Fibroblast of lung (primary cell): Measurements from ENCODE around the gene ASTN1. TPM values are rescaled to one million over a fixed set of nuclear protein-coding genes. Genes with fewer than 3 reads are reported as not detected.

Experiments
- DNase-seq, 2 donors: peaks; one replicate each; pipeline versions ENCODE4 v3.0.0 to v3.0.0-alpha.2; 2010; ENCODE audit warnings: low read depth in 2 of 2
- H2AFZ ChIP-seq: 2 replicates; pipeline ENCODE4 v1.5.1; 2012; ENCODE audit warnings: low read length, control low read depth, inconsistent platforms
- H3K27ac ChIP-seq: 2 replicates; pipeline ENCODE4 v1.5.1; 2011; ENCODE audit warnings: low read length, control low read depth; ENCODE audit not compliant: insufficient read depth
- H3K27me3 ChIP-seq: 2 replicates; pipeline ENCODE4 v1.5.1; 2011; ENCODE audit warnings: mild to moderate bottlenecking, low read length; ENCODE audit not compliant: control insufficient read depth, insufficient read depth
- H3K36me3 ChIP-seq: 2 replicates; pipeline ENCODE4 v1.5.1; 2011; ENCODE audit warnings: low read length; ENCODE audit not compliant: control insufficient read depth, insufficient read depth
- H3K4me1 ChIP-seq: 2 replicates; pipeline ENCODE4 v1.5.1; 2011; ENCODE audit warnings: low read length; ENCODE audit not compliant: control insufficient read depth, insufficient read depth; ENCODE audit errors: extremely low read depth
- H3K4me2 ChIP-seq: 2 replicates; pipeline ENCODE4 v1.5.1; 2011; ENCODE audit warnings: low read length, control low read depth; ENCODE audit not compliant: insufficient read depth; ENCODE audit errors: extremely low read depth
- H3K4me3 ChIP-seq, 4 experiments: fragments of 200-600 bp in 1 of 4; sonication (generic) in 1 of 4; replicated peaks in 1 of 4; 2 replicates each; pipeline ENCODE4 v1.5.1; 2011 to 2016; ENCODE audit warnings: low read length in 4 of 4, low read depth in 3 of 4, mild to moderate bottlenecking in 3 of 4, control low read depth in 2 of 4, inconsistent platforms in 1 of 4, mixed read lengths in 1 of 4; ENCODE audit not compliant: insufficient read depth in 1 of 4; ENCODE audit errors: control extremely low read depth in 1 of 4
- H3K79me2 ChIP-seq: 2 replicates; pipeline ENCODE4 v1.5.1; 2012; ENCODE audit warnings: mild to moderate bottlenecking, low read length, inconsistent platforms; ENCODE audit not compliant: control insufficient read depth, insufficient read depth
- H3K9ac ChIP-seq: 2 replicates; pipeline ENCODE4 v1.5.1; 2011; ENCODE audit warnings: mild to moderate bottlenecking, low read length, control low read depth; ENCODE audit not compliant: insufficient read depth
- H3K9me3 ChIP-seq: 2 replicates; pipeline ENCODE4 v1.5.1; 2012; ENCODE audit warnings: low read depth, low read length; ENCODE audit not compliant: control insufficient read depth, insufficient read depth
- H4K20me1 ChIP-seq: 2 replicates; pipeline ENCODE4 v1.5.1; 2011; ENCODE audit warnings: low read length; ENCODE audit not compliant: control insufficient read depth, insufficient read depth; ENCODE audit errors: extremely low read depth
- EZH2 ChIP-seq: IDR thresholded peaks from 2 replicates; pipeline ENCODE4 v1.5.1; 2012; ENCODE audit warnings: low read length, control low read depth, mild to moderate bottlenecking; ENCODE audit errors: missing control alignments
- polyA plus RNA-seq, 2 donors: library from polyadenylated mRNA; depleted of rRNA in 1 of 2; stranded (reverse) in 1 of 2; unstranded in 1 of 2; fragments of >200 nt; gene quantifications; 2 replicates each; pipeline ENCODE4 v1.2.1, GENCODE V29; 2011 to 2012; ENCODE audit warnings: missing spikeins in 1 of 2
- total RNA-seq: library from RNA; depleted of rRNA; stranded (reverse); fragments of >200 nt; gene quantifications from 2 replicates; pipeline ENCODE4 v1.2.1, GENCODE V29; 2014
- TF ChIP-seq, protein P1 (sequence below), 2 donors: IDR thresholded peaks in 1 of 2; conservative IDR thresholded peaks in 1 of 2; 1 replicate in 1 of 2; 2 replicates in 1 of 2; pipeline ENCODE4 v1.5.1; 2011 to 2012; ENCODE audit warnings: low read length in 2 of 2, control low read depth in 1 of 2, inconsistent platforms in 1 of 2, low read depth in 1 of 2, mild to moderate bottlenecking in 1 of 2

The ASTN1 gene
- total and polyA plus RNA-seq, 2 donors (not counting 1 experiment from before 2014, with no cell fraction given): 0.06 to 0.17 TPM

GRCh38 chr1:176829261-176829660 is 335.3 kb downstream of the ASTN1 start:
- Histone ChIP-seq H3K27ac (no peak overlapping the region), H2AFZ (no peak overlapping the region), H3K9ac (no peak overlapping the region), H3K4me3 (no peak overlapping the region), H3K9me3 (no peaks in the 10 kb centered on the region), H3K79me2 (no peaks in the 10 kb centered on the region), H4K20me1 (no peaks in the 10 kb centered on the region), H3K36me3 (no peaks in the 10 kb centered on the region), H3K4me1 (no peaks in the 10 kb centered on the region), H3K27me3 (no peaks in the 10 kb centered on the region), H3K4me2 (no peak overlapping the region)
- TF ChIP-seq, protein P1, sequence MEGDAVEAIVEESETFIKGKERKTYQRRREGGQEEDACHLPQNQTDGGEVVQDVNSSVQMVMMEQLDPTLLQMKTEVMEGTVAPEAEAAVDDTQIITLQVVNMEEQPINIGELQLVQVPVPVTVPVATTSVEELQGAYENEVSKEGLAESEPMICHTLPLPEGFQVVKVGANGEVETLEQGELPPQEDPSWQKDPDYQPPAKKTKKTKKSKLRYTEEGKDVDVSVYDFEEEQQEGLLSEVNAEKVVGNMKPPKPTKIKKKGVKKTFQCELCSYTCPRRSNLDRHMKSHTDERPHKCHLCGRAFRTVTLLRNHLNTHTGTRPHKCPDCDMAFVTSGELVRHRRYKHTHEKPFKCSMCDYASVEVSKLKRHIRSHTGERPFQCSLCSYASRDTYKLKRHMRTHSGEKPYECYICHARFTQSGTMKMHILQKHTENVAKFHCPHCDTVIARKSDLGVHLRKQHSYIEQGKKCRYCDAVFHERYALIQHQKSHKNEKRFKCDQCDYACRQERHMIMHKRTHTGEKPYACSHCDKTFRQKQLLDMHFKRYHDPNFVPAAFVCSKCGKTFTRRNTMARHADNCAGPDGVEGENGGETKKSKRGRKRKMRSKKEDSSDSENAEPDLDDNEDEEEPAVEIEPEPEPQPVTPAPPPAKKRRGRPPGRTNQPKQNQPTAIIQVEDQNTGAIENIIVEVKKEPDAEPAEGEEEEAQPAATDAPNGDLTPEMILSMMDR (conservative IDR thresholded peaks at IDR 0.05 in 1 of 2, IDR thresholded peaks at IDR 0.05 in 1 of 2; ENCODE audit: low read depth in 1 of 2, low read length in 2 of 2): no peak
- no peak for TF ChIP-seq EZH2
- DNase-seq: peak in 1 of 2 donors; percentile 6

DNA sequence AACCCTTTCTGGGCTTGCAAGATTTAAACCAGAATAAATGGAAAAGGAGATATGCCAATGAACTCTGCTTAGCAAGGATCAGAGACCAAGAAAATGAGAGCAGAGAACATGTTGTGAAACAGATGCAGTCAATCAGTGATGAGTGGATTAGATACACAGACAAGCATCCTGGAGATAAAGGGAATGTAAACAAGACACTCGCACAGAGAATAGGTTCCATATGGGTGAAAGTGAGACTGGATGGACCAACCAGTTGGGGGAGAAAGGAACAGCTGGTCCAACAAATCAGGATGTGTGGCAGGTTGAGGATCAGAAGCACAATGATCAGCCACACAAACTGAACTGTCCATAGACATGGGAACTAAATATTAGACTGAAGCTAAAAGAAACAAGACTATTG is 338.2 kb downstream of the ASTN1 start:
- no peak for DNase-seq
- H3K36me3 ChIP-seq: no peaks in the 10 kb centered on the region
- H3K27ac ChIP-seq: no peak overlapping the region
- no peak overlapping the region for H3K4me3 ChIP-seq
- no peak for TF ChIP-seq EZH2
- TF ChIP-seq, protein P1 (conservative IDR thresholded peaks at IDR 0.05 in 1 of 2, IDR thresholded peaks at IDR 0.05 in 1 of 2; ENCODE audit: low read depth in 1 of 2, low read length in 2 of 2): no peak
- H4K20me1 ChIP-seq: no peaks in the 10 kb centered on the region
- H3K27me3 ChIP-seq: no peaks in the 10 kb centered on the region
- no peak overlapping the region for H3K9ac ChIP-seq
- H3K9me3 ChIP-seq: no peaks in the 10 kb centered on the region
- H2AFZ ChIP-seq: no peak overlapping the region
- no peak overlapping the region for H3K4me2 ChIP-seq
- H3K4me1 ChIP-seq: no peaks in the 10 kb centered on the region
- no peaks in the 10 kb centered on the region for H3K79me2 ChIP-seq

GRCh38 chr1:176820391-176821031 is 344.0 kb downstream of the ASTN1 start:
- TF ChIP-seq, protein P1 (conservative IDR thresholded peaks at IDR 0.05 in 1 of 2, IDR thresholded peaks at IDR 0.05 in 1 of 2; ENCODE audit: low read depth in 1 of 2, low read length in 2 of 2): no peak
- no peak for TF ChIP-seq EZH2
- Histone ChIP-seq H2AFZ (no peak overlapping the region), H3K4me3 (no peak overlapping the region), H3K4me2 (no peak overlapping the region), H3K9me3 (no peaks in the 10 kb centered on the region), H3K27me3 (no peaks in the 10 kb centered on the region), H4K20me1 (no peaks in the 10 kb centered on the region), H3K27ac (no peak overlapping the region), H3K4me1 (no peaks in the 10 kb centered on the region), H3K9ac (no peak overlapping the region), H3K36me3 (no peaks in the 10 kb centered on the region), H3K79me2 (no peaks in the 10 kb centered on the region)
- no peak for DNase-seq
